Measurements from ENCODE around the gene USP25. TPM values are rescaled to one million over a fixed set of nuclear protein-coding genes. Genes with fewer than 3 reads are reported as not detected.

Gene USP25
- total and polyA plus RNA-seq, 2 of the 8 experiments (the other 6 are each of a cell fraction or from before 2014, with no cell fraction given), result 11.2 to 48.1 TPM

DNA sequence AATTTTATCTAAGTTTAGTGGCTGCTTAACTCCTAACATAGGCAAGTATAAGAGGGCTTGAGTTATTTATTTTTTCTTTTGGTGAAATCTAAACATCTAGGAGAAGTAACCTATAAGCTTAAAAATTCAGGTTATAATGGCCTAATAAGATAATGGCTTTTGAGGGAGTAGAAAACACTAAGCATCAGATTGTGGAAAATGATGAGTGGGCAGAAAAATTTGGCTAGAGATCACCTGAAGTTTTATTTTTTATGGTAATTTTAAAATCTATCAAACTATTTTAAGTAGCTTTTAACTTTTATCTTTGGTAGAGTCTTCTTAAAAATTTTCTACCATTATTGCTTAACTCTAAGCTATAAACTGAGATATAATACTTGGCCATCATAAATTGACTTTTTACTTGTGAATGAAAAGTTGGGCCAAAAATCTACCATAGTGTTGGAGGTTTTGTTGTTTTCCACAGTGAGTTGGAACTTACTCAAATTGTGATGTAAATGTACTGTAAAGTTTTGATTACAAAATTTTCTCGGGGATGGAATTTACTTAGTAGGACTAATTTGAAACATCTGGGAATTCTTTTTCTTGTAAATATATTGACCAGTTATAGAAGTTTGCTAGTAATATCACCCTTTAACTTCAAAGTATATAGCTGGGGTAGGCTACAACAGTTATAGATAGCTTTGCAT is 63.9 kb downstream of the USP25 start:
- H2AFZ ChIP-seq (ENCODE audit: low read length), result no peak overlapping the region
- ChIA-PET POLR2A (ENCODE audit: partially characterized antibody) (no interaction called here), CTCF (ENCODE audit: partially characterized antibody) (interaction anchor here (0.6 to 1.6 kb wide), 6 partner anchors 9 to 34 kb away, joined by 3 to 4 read pairs (median 4); no protein-coding TSS in a partner anchor)
- H2BK5ac ChIP-seq (ENCODE audit: low read depth, low read length), result no peak overlapping the region
- TF ChIP-seq TAF1 (IDR thresholded peaks at IDR 0.05; ENCODE audit: low read depth, low read length) (no peak), MAFK (IDR thresholded peaks at IDR 0.05; ENCODE audit: low read depth, low read length) (peak; percentile 76; the same call in 1 of the 2 replicates), SAP30 (IDR thresholded peaks at IDR 0.05; ENCODE audit: insufficient read depth, insufficient replicate concordance, low read length) (no peak)
- no peak overlapping the region for H3K4me2 ChIP-seq (ENCODE audit: insufficient read depth in 1 of 2, low read depth in 2 of 2, low read length in 2 of 2)
- H3K4me1 ChIP-seq (replicated peaks in 1 of 4; ENCODE audit: control insufficient read depth in 3 of 4, insufficient read depth in 4 of 4, low read length in 3 of 4), result no peaks in the 10 kb centered on the region
- no peak overlapping the region for H3K4me3 ChIP-seq (ENCODE audit: extremely low read depth in 1 of 4, insufficient read depth in 2 of 4, low read depth in 3 of 4, low read length in 4 of 4)
- no peaks in the 10 kb centered on the region for H3K23me2 ChIP-seq (ENCODE audit: low read depth, low read length)
- H3K27ac ChIP-seq (ENCODE audit: low read depth, low read length), result no peak overlapping the region
- no peak overlapping the region for H2BK20ac ChIP-seq (ENCODE audit: low read length)
- H3K79me1 ChIP-seq (ENCODE audit: low read depth, low read length), result no peaks in the 10 kb centered on the region
- no peak overlapping the region for H3K18ac ChIP-seq (ENCODE audit: extremely low read depth, low read length)
- H3K36me3 ChIP-seq (ENCODE audit: control insufficient read depth in 2 of 4, insufficient read depth in 4 of 4, low read length in 3 of 4), result peaks cover 0 to 6% (median 0%) of the 10 kb centered on the region in 4 experiments; a peak in 1 of 8 replicates
- H4K5ac ChIP-seq (ENCODE audit: insufficient read length, low read depth, low read length), result no peak overlapping the region
- peaks cover 0 to 20% of the 10 kb centered on the region in 2 experiments; a peak in 2 of 4 replicates for H3K79me2 ChIP-seq (ENCODE audit: control insufficient read depth in 1 of 2, insufficient read depth in 2 of 2, low read length in 2 of 2)
- no peak for DNase-seq (ENCODE audit: low read depth in 1 of 2, low spot score in 2 of 2)
- no peak overlapping the region for H2BK12ac ChIP-seq (ENCODE audit: low read depth, low read length)
- H3K14ac ChIP-seq (ENCODE audit: insufficient read length), result no peak overlapping the region
- no peak overlapping the region for H3K9ac ChIP-seq (replicated peaks in 1 of 4; ENCODE audit: extremely low read depth in 1 of 4, low read depth in 3 of 4, low read length in 3 of 4)
- no peak overlapping the region for H2BK120ac ChIP-seq (replicated peaks; ENCODE audit: low read depth, low read length)
- H3K27me3 ChIP-seq (replicated peaks in 1 of 4; ENCODE audit: control insufficient read depth in 3 of 4, extremely low read depth in 1 of 4, insufficient read depth in 3 of 4, low read length in 3 of 4), result no peaks in the 10 kb centered on the region
- FAIRE-seq, result no peak
- no peak overlapping the region for H2BK15ac ChIP-seq (ENCODE audit: low read length)
- no peak overlapping the region for H3K23ac ChIP-seq (ENCODE audit: insufficient read length)
- no peak overlapping the region for H3K56ac ChIP-seq (replicated peaks; ENCODE audit: insufficient read length, low read depth, low read length)
- no peaks in the 10 kb centered on the region for H3K9me3 ChIP-seq (ENCODE audit: insufficient read depth in 2 of 2, low read depth in 1 of 2, low read length in 1 of 2)
- H4K8ac ChIP-seq (ENCODE audit: extremely low read depth, insufficient read depth, low read length), result no peak overlapping the region
- H3K4ac ChIP-seq (replicated peaks; ENCODE audit: insufficient read length, low read depth, low read length), result no peak overlapping the region
- no peak overlapping the region for H2AK5ac ChIP-seq (ENCODE audit: low read depth, low read length)
- WGBS, 2 experiments (ENCODE audit: extremely low coverage in 1 of 2, insufficient coverage in 1 of 2, insufficient read length in 1 of 2, insufficient replicate concordance in 2 of 2, low coverage in 1 of 2, low lambda C conversion rate in 2 of 2, missing lambda C conversion rate in 1 of 2), result 95% methylated on average over 1 of the region's 1 CpG; no CpG with 5 or more reads in 1 of the 2 experiments
- peaks cover 0 to 4% of the 10 kb centered on the region in 2 experiments for H4K20me1 ChIP-seq (replicated peaks in 1 of 2; ENCODE audit: control insufficient read depth in 1 of 2, insufficient read depth in 2 of 2, low read length in 2 of 2)
- H4K91ac ChIP-seq (replicated peaks; ENCODE audit: insufficient read length, low read length), result no peak overlapping the region

Data from H1 (cell line).